Measurements from ENCODE around the gene PAXX.
A peak's percentile ranks its signal among the peaks of the same experiment; 100 is the strongest.
"Not testable (repeated sequence)": the region's sequence is repeated elsewhere in the genome, so short reads cannot be mapped to it uniquely, and the experiment has no call there.

The PAXX gene

GRCh38 chr9:137020771-137021567 lies 28.7 kb downstream of the PAXX start:
- no peak for DNase-seq

- DNase-seq = no peak
Measured at GRCh38 chr9:137021568-137021978, 29.4 kb downstream of the PAXX start.

DNA sequence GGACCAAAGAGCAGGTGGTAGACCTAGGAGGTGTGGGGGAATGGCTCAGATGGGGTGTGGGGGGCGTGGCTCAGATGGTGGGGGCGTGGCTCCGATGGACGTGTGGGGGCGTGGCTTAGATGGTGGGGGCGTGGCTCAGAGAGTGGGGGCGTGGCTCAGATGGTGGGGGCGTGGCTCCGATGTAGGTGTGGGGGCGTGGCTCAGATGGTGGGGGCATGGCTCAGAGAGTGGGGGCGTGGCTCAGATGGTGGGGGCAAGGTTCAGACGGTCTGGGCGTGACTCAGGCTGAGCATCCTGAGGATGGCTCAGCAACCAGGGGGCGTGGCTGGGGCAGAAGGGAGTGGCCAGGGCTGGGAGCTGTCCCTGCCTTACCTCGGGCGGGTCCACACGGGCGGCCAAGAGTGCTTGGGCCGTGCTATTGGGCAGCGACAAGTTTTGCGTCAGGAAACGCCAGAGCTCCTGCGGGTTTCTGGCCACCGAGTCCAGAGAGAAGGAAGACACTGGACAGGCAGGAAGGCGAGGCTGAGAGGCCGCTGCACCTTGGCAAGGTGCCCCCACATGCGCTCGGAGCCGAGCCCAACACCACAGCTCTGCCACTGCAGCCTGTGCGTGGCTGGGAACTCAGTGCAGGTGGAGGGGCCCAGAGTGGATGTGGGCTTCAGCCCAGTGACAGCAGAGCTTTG lies 29.9 kb downstream of the PAXX start:
- DNase-seq = peak; percentile 96

DNA sequence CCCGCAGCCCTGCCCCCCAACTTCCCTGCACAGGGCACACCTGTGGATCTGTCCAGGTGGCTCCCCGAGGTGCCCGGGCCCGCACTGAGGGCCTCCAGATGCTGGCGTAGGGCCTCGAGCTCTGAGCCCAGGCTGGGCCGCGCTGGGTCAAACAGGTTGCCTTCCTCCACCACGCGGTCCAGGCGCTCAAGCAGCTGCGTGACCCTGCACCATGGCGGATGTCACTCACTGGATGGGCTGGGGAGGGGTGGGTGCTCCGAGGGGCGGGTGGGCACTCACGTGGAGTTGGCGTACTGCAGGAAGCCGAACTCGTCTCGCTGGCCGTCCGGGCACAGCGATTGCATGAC lies 30.4 kb downstream of the PAXX start:
- no peak for DNase-seq

DNA sequence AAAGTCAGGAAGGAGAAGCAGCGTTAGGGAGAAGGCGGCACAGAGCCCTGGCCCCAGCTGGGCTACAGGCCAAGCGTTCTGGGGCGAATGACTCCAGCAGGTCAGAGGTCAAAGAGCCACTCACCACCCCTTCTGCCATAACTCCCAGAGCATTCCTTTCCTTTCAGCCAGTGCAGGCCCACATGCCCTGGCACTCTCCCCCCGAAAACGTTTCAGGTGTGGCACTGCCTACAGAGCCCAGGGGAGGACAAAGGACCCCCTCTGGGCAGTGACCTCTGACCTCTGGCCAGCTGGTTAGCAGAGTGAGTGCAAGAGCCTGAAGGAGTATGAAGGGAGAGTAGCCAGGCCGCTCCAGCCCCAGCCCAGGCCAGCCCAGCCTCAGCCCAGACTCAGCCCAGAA lies 30.9 kb downstream of the PAXX start:
- DNase-seq = no peak

DNA sequence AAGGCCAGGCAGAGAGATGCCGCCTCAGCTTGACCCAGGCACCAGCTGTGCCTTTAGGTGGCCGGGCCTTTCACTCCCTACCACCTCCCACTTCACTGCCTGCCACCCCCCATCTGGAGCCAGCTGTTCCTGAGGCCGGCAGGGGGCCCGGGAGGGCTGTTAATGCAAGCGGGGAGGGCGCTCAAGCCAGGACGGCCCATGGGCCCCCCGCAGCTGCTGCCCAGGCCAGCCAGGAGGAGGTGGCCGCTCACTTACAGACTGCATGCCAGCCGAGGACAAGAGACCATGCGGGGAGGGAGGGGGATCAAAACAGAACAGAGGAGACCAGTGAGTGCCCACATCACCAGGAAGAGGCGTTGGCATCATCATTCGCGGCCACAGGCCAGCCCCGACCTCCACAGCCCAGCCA lies 31.4 kb downstream of the PAXX start:
- DNase-seq = no peak

DNA sequence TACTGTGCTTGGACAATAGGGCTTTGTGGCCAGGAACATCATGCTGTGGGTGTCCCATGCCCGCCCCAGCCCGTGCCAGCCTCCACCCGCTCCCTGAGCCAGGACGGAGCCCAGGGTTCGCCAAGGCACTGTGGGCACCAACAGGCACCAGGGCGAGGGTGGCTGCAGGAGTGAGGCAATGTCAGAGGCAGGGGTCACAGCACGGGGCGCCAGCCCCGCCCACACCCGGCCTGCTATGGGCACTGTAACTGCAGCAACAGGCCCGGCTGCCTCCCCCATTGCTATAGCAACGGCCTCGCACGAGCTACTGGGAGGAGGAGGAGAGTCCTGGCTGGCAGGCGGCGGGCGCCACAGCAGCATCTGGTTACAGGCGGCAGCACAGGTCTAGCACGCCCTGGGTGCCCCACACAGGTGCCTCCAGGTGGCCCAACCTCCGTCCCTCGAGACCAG lies 33.3 kb downstream of the PAXX start:
- no peak for DNase-seq

GRCh38 chr9:137026384-137026783 lies 34.2 kb downstream of the PAXX start:
- DNase-seq = no peak

DNA sequence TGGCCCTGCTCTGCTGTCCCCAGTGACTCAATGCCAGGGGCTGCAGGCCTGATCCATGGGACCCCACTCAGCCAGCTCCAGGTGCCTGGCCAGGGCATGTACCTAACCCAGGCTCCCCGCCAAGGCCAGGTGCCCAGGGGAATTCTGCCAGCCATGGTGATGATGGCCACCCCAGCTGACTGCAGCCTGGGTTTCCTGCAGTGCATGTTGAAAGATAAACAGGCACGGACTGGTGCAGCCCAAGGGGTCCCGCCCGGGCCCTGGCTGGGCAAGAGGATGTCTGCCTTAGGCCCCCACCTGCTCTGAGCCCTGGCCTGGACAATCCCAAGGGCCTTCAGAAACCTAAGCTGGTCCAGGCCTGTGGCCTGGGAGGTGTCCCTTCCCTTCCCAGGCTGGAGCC lies 34.6 kb downstream of the PAXX start:
- no peak for DNase-seq

DNA sequence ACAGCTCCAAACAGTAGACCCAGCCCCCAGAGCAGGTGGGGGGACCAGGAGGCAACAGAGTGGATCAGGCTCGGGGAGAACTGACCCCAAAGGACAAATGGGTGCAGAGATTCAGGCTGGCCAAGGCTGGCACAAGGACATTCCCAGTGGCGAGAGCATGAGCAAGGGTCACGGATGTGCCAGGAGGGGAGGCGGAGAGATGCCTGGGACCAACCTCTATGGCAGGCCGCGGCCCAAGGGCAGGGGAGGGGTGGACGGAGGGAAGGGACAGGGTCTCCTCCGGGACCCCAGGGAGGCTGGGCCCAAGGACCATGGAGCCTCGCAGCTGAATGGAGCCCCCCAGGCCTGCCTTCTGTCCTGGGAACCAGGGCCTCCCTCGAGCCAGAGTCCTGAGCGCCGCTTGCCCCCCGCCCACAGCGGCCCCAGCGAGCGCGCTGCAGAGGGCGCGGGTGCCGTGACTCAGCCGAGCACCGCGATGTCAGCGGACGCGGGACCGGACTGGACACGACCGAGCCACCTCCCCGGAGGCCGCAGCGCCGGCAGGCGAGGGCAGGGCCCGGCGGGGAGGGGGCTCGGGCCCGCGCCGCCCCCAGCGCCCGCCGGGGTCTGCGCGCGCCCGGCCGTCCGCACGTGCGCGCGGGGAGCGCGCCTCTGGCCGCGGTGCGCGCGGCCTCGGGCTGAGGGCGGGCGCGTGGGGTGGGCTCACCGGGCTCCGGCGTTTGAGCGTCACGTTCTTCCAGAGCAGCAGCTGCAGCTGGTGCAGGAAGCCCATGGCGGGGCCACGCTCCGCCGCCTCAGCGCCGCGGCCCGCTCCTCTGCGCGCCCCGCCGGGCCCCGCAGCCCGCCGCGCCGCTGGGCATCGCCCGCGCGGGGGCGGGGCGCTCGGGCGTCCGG lies 35.4 kb downstream of the PAXX start, which contains the start of gene ABCA2:
TSS of gene ABCA2 (minus strand) at position 869 of the 894 bp plus-strand sequence. CDS start at position 772, 97 bp downstream.
- no peak for DNase-seq

GRCh38 chr9:137028263-137029057 lies 36.2 kb downstream of the PAXX start:
- DNase-seq = peak; percentile 80

DNA sequence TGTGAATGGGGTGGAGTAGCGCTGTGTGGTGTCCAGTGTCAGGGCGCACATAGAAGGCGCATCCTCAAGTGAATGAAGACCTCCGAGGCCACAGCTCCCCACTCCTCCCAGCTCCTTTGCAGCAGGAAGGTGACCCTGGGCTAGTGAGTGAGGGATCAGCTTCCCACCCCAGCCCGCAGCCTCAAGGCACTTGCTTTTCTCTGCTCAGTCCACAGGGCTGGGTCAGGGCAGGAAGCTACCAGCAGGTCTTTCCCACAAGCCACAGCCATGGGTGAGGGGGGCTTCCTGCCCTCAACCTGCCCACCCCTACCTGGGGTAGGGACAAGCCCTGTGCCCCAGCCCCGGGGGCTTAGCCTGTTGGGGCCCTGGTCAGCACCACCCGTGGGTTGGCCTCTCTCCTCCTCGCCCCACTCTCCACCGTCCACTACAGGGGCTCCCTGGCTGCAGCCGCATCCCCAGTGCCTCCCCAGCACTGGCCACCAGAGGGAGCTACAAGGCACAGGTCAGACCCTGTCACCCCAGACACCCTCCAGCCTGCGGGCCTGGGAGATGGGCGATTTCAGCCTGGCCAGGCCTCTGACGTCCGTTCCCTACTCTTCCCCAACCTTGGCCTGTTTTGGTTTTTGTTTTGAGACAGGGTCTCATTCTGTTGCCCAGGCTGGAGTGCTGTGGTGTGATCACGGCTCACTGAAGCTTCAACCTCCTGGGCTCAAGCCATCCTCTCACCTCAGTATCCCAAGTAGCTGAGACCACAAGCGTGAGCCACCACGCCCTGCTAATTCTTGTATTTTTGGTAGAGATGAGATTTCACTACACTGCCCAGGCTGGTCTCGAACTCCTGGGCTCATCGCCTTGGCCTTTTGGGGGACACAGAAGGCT lies 37.1 kb downstream of the PAXX start:
- peak; percentile 83 for DNase-seq

- DNase-seq = peak; percentile 49
Measured at GRCh38 chr9:137030006-137030405, 37.8 kb downstream of the PAXX start.

GRCh38 chr9:137030538-137031527 lies 38.6 kb downstream of the PAXX start:
- DNase-seq = peak; percentile 85

- DNase-seq = peak; percentile 58
Measured at GRCh38 chr9:137031904-137032640, 39.9 kb downstream of the PAXX start, which contains the start of gene FUT7. FUT7 (minus strand) TSS chr9:137032088; CDS start chr9:137031991, 97 bp downstream.

DNA sequence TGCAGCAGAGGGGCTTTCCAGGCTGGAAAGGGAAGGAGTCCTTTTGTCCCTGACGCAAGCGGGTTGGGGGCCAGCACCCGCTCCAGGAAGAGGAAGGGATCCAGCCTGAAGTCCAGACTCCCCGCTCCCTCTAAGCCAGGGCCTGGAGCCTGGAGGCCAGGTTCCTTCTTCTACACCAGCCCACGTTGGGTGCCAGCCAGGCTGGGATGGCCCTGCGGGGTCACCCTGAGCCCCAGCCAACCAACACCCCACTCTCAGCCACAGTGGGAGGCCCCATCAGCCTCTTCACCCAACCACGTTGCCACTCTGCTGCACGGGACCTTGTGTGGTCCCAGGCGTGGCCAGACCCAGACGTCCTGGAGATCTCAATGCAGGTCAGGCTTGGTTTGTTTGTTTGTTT lies 40.6 kb downstream of the PAXX start:
- peak; percentile 76 for DNase-seq

- not testable (repeated sequence) for DNase-seq
Measured at GRCh38 chr9:137033481-137033880, 41.3 kb downstream of the PAXX start.

DNA sequence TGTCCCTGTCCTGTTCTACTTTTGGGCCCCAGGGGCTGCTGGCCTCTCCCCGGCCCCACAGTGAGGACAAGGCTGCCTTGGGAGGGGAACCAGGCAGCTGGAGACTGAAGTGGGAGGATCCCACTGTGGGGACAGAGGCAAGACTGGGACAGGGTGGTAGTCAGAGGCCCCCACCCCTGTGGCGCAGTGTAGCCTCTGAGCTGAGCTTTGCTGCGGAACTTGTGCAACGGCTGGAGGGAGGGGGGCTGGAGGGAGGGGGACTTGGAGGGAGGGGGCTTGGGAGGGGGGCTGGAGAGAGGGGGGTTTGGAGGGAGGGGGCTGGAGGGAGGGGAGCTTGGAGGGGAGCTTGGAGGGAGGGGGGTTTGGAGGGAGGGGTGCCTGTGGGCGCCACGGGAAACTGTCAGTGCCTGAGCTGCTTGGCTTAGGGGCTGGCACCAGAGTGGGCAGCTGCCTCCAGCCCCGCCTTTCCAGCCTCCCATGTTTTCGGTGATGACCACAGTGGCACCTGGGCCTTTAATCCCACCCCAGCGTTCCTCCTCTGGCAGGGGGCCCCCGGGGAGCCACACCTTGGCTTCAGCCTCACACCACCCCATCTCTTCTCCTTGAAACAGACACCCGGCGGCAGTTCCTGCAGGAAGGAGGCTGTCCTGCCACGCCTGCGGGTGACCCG lies 42.0 kb downstream of the PAXX start:
- DNase-seq = peak; percentile 57

Data from hematopoietic multipotent progenitor cell treated with erythropoietin and hydrocortisone succinate and interleukin-3 and kit ligand, for 6 days (in vitro differentiated cells).